ENCODE results near the gene CYP2E1. TPM values are rescaled to one million over a fixed set of nuclear protein-coding genes. Genes with fewer than 3 reads are reported as not detected.

CYP2E1 gene
- total and polyA plus RNA-seq, 2 of the 13 experiments (the other 11 are each of a cell fraction or from before 2014, with no cell fraction given): 0.27 to 0.63 TPM

GRCh38 chr10:133528845-133529575 lies 1.8 kb downstream of the CYP2E1 start (continued):
- TF ChIP-seq MAX (IDR thresholded peaks at IDR 0.05) (no peak), BRD4 (CRISPR knock-in tag; IDR thresholded peaks at IDR 0.05) (no peak), SKI (IDR thresholded peaks at IDR 0.05; ENCODE audit: partially characterized antibody) (no peak), RFXANK (CRISPR knock-in tag; IDR thresholded peaks at IDR 0.05) (no peak), BCL6 (CRISPR knock-in tag; IDR thresholded peaks at IDR 0.05) (no peak), SYNCRIP (IDR thresholded peaks at IDR 0.05; ENCODE audit: insufficient read depth, low read depth, low read length) (no peak), SOX13 (IDR thresholded peaks at IDR 0.05) (no peak), SOX13 (CRISPR knock-in tag; conservative IDR thresholded peaks at IDR 0.05 in 1 of 2, IDR thresholded peaks at IDR 0.05 in 1 of 2) (no peak), SRF (IDR thresholded peaks at IDR 0.05; ENCODE audit: low read depth, low read length) (no peak), ZBTB33 (CRISPR knock-in tag; IDR thresholded peaks at IDR 0.05) (no peak), RBM22 (optimal IDR thresholded peaks at IDR 0.05; ENCODE audit: low read length) (no peak)

GRCh38 chr10:133529576-133529946 lies 2.4 kb downstream of the CYP2E1 start:
- BruUV-seq (replicated peaks): no TSS peak
- CTCF ChIA-PET (ENCODE audit: low intra/inter-chr PET ratio, low total read pairs): no interaction called here
- H3K9ac ChIP-seq (ENCODE audit: insufficient read depth, low read depth, low read length): no peak overlapping the region
- no peaks in the 10 kb centered on the region for H4K20me1 ChIP-seq (ENCODE audit: insufficient read depth, low read length)
- no peak overlapping the region for H3K4me3 ChIP-seq (replicated peaks in 1 of 3; ENCODE audit: insufficient read depth in 1 of 3, low read depth in 2 of 3, low read length in 3 of 3)
- FAIRE-seq (no peak), ATAC-seq (no peak), DNase-seq (ENCODE audit: low spot score) (no peak)
- no peaks in the 10 kb centered on the region for H3K9me3 ChIP-seq (ENCODE audit: low read length)
- no peaks in the 10 kb centered on the region for H3K36me3 ChIP-seq (replicated peaks in 1 of 2; ENCODE audit: control insufficient read depth in 1 of 2, insufficient read depth in 2 of 2, low read length in 2 of 2)
- no peak overlapping the region for H3K27ac ChIP-seq (ENCODE audit: extremely low read length, insufficient read depth, low read length)
- in situ Hi-C loops (cut with HindIII; ENCODE audit: extremely low pct_ligation_motif_present, low pct_unique_long_range_greater_than_20kb) (no loop called here), intact Hi-C loops (cut with micrococcal nuclease; ENCODE audit: unreplicated experiment) (no loop called here)
- H3K79me2 ChIP-seq (ENCODE audit: insufficient read depth, low read length): no peaks in the 10 kb centered on the region
- no peaks in the 10 kb centered on the region for H3K4me1 ChIP-seq (ENCODE audit: insufficient read depth, low read length)
- no peak overlapping the region for H2AFZ ChIP-seq (ENCODE audit: low read length)
- POLR2A ChIA-PET: no interaction called here
- 62% methylated on average over 26 of the region's 26 CpGs for WGBS (ENCODE audit: low lambda C conversion rate)
- TF ChIP-seq FOXK2 (IDR thresholded peaks at IDR 0.05) (no peak), RORA (CRISPR knock-in tag; IDR thresholded peaks at IDR 0.05) (no peak), MTF2 (CRISPR knock-in tag; IDR thresholded peaks at IDR 0.05; ENCODE audit: borderline replicate concordance) (no peak)
- peaks cover 8 to 71% of the 10 kb centered on the region in 2 experiments for H3K27me3 ChIP-seq (ENCODE audit: control insufficient read depth in 1 of 2, insufficient read depth in 2 of 2, low read length in 2 of 2)
- H3K4me2 ChIP-seq (ENCODE audit: low read depth, low read length): no peak overlapping the region
